SK-N-DZ (cell line): Measurements from ENCODE around the gene BAG5.

Source experiments
- DNase-seq: peaks from one replicate; pipeline ENCODE4 v3.0.0-alpha.2; 2015; ENCODE audit warnings: low spot score

BAG5 gene

DNA sequence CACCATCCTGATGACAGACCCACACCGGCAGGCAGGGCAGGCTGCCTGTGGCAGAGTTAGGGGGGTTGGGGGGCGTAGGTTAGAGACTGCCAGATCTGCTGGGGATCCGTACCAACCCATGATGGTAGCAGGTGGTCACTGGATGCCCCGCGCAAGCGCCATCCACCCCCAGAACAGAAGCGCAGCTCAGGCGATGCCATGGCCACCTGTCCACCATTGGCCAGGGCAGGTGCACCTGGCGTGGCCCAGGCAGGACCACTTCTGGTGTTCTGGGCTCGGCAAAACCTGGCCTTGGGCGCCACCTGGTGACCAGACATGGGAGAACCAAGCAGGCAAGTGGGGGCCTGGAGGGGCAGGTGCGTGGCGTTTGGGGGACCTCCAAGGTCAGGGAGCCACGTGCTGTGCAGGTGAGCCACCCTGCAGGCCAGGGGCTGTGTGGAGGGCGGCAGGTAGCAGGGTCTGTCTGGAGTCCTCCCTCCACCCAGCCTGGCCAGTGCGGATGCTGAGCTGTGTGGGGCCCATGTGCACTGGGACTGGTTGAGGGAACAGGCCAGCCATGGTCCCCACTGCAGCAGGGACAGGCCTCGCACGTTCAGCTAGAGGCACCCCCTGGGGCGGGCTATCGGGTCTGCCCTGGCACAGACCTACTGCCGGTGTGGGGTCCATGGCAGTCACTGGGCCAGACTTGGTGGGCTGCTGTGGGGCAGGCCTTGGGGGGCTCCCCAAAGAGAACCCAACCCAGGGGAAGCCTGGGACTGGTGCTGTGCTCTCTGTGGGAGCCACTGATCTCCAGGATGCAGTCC lies 15.6 kb downstream of the BAG5 start:
- DNase-seq = peak; percentile 51

GRCh38 chr14:103545915-103546651 lies 16.4 kb downstream of the BAG5 start:
- DNase-seq = no peak

DNA sequence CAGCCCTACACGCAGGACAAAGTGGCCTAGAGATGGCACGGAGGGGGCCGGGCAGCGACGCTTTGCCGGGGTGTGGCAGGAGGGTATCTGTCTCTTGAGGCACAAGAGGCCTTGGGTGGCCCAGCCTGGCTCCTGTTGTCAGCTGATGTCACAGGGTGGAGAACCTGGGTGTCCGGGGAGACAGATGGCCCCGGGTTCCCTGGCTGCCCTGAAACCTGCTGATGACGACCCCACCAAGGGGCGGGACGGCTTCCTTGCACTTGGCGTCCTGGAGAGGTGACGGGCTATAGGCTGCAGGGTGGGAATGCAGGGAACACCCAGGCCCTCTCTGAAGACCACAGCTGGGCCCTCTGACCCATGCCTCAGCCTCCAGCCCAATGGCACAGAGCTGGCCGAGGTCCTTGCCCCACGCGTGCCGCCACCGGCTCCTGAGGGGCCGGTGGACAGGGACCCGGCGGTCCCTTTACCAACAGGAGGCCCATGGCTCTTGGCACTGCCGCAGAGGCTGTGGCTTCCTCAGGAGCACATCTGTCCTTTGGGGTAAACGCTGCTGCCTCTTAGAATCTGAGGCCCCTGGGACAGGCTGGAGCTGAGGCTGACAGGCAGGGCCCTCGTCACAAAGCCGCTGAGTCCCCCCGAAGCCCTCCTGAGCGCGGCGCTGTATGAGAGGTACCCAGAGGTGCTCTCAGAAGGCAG lies 17.1 kb downstream of the BAG5 start:
- no peak for DNase-seq

- no peak for DNase-seq
Observed at GRCh38 chr14:103544388-103545218, 17.9 kb downstream of the BAG5 start.

DNA sequence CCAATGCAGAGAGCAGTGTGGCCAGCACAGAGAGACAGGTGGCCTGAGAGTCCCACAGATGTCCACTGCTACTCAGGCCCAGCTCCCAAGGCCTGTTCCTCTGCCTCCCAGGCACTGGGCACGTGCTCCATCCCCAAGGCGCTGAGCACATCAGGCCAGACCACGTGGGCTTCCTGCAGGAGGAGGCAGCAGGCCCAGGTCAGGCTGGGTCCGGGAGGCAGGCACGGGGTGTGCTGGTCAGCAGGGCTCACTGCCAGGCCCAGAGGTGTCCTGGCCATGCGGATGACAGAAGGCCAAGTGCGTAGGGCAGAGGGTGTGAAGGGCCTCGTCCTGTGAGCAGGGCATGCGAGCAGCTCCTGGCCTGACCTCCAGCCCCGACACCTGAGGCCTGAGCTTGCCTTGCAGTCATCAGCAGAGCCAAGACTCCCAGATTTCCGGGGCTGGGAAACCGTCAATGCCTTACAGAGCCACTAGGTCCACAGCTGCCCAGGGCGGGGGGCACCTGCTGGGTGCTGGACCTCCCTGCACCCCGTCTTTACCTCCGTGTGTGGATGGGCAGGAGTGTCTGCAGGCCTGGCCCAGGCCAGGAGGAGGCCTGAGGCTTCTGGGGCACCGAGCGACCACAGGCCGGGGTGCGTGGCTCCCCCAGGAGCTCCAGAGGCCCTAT lies 18.6 kb downstream of the BAG5 start:
- no peak for DNase-seq

GRCh38 chr14:103543140-103543539 lies 19.3 kb downstream of the BAG5 start:
- no peak for DNase-seq

DNA sequence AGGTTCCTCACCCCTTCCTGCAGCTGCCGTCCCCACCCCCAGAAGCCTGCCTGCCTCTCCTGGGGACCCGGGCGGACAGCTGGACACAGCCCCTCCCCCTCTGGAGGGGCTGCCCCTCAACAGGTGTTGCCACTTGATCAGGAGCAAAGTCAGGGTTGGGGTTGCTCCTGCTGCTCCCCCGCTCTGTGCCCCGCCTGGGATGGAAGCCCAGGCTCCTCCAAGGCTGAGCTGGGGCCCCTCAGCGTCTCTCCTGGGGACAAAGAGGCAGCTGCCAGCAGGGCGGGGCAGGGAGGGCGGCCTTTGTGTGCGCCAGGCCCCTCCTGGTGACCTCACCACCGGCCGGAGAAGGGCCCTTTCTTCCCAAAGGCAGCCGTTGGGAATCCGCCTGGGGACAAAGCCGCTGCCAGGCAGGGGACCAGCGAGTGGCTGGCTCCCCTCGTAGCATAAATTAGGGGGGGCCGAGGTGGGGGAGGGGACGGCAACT lies 19.8 kb downstream of the BAG5 start:
- DNase-seq = no peak

- no peak for DNase-seq
Observed at GRCh38 chr14:103541709-103542604, 20.5 kb downstream of the BAG5 start.

- DNase-seq = no peak
Observed at GRCh38 chr14:103540821-103541708, 21.4 kb downstream of the BAG5 start.

- DNase-seq = no peak
Observed at GRCh38 chr14:103539056-103539825, 23.2 kb downstream of the BAG5 start.

DNA sequence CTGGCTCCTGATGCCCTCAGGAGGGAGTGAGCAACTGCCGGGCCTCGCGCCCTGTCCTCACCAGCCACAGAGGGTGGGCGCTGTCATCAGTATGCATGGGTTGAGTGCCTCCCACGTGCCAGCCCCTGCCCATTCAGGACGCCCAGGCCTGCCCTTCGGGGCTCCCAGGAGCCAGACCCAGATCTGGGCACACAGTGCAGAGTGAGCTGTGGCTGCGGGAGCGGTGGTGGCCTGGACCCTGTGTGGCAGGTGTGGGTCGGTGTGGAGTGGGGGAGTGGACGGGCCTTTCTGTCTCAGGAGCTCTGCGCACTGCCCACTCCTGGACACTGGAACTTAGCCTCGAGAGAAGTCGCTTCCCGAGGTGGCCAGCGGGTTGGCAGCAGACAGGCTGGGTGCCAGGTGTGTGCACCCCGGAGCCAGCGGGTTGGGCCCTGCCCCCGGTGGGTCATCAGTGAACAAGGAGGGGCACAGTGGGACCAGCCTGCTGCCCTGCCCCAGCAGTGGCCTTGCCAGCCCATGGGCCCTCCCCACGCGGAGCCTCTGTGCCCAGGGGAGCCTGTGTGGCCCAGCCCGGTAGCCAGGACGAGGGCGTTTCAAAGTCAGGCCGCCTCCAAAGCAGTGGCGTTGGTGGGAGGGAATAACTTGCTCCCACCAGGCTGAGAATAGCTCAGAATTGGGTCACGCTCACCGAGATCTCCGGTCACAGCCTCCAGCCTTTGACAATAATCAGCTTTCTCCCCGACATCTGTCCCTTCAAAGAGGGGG lies 24.0 kb downstream of the BAG5 start:
- no peak for DNase-seq

GRCh38 chr14:103537175-103537990 lies 25.1 kb downstream of the BAG5 start:
- DNase-seq = no peak

DNA sequence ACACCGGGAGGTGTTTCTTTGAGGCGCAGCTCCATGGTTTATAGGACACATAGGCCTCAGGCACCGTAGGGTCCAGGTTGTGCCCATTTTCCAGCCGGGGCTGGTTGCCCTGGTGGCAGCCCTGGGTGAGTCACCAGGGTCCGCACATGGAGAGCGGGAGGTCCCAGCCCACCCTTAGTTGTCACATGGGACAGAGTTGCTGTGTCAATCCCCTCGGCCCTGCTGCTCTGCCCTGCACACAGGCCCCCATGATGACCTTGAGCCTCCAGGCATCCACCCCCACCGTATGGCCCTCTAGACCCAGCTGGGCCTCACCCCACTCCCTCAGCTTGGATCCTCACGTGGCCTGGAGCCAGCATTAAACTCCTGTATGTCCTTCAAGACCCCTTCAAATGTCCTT lies 25.8 kb downstream of the BAG5 start:
- DNase-seq = no peak

- no peak for DNase-seq
Observed at GRCh38 chr14:103535891-103536565, 26.4 kb downstream of the BAG5 start.

- DNase-seq = no peak
Observed at GRCh38 chr14:103535081-103535890, 27.2 kb downstream of the BAG5 start.
